Activated effector memory CD4-positive, alpha-beta T cell treated with Interleukin-2 at 50 U/mL for 16 hours (primary cell): ENCODE results near the gene RAB9B.

Experiments
- DNase-seq: peaks from one replicate; pipeline ENCODE4 v3.0.0-alpha.2; 2020

RAB9B gene

GRCh38 chrX:103806862-103807474 lies 25.1 kb downstream of the RAB9B start:
- no peak for DNase-seq

GRCh38 chrX:103805860-103806259 lies 26.2 kb downstream of the RAB9B start:
- DNase-seq = no peak

- no peak for DNase-seq
These were observed 31.7 kb downstream of the RAB9B start for GRCh38 chrX:103800318-103800717.

- DNase-seq = no peak
These were observed 34.4 kb downstream of the RAB9B start for GRCh38 chrX:103797691-103798090.

- no peak for DNase-seq
These were observed 37.9 kb downstream of the RAB9B start for GRCh38 chrX:103794119-103794518.

- DNase-seq = no peak
These were observed 38.5 kb downstream of the RAB9B start for GRCh38 chrX:103793545-103793940.

- no peak for DNase-seq
These were observed 39.0 kb downstream of the RAB9B start for GRCh38 chrX:103792916-103793544.

- DNase-seq = no peak
These were observed 40.1 kb downstream of the RAB9B start for GRCh38 chrX:103791826-103792485.

- no peak for DNase-seq
These were observed 40.8 kb downstream of the RAB9B start for GRCh38 chrX:103791228-103791627.

- no peak for DNase-seq
These were observed 43.1 kb downstream of the RAB9B start for GRCh38 chrX:103789004-103789403.

GRCh38 chrX:103783971-103784370 lies 48.1 kb downstream of the RAB9B start:
- DNase-seq = no peak

- DNase-seq = no peak
These were observed 48.9 kb downstream of the RAB9B start for GRCh38 chrX:103783196-103783595.

- DNase-seq = no peak
These were observed 49.4 kb downstream of the RAB9B start for GRCh38 chrX:103782640-103783039.

- DNase-seq = no peak
These were observed 50.4 kb downstream of the RAB9B start for GRCh38 chrX:103781706-103782105.

GRCh38 chrX:103781062-103781402 lies 51.0 kb downstream of the RAB9B start:
- DNase-seq = no peak

GRCh38 chrX:103780336-103781061 lies 51.6 kb downstream of the RAB9B start:
- DNase-seq = no peak

GRCh38 chrX:103779141-103779789 lies 52.8 kb downstream of the RAB9B start:
- no peak for DNase-seq

- no peak for DNase-seq
These were observed 55.5 kb downstream of the RAB9B start, which contains the start of gene PLP1 for GRCh38 chrX:103776546-103776945. Gene PLP1 (plus strand): TSS chrX:103776840. CDS start chrX:103776996, 156 bp downstream.

GRCh38 chrX:103774070-103774642 lies 57.9 kb downstream of the RAB9B start:
- no peak for DNase-seq

- no peak for DNase-seq
These were observed 58.6 kb downstream of the RAB9B start for GRCh38 chrX:103773445-103773844.
